Astrocyte (in vitro differentiated cells and primary cell): Measurements from ENCODE around the gene ENKUR.
"Not testable (repeated sequence)": the region's sequence is repeated elsewhere in the genome, so short reads cannot be mapped to it uniquely, and the experiment has no call there.

Source experiments
- CTCF ChIP-seq: IDR thresholded peaks from 2 replicates; pipeline ENCODE4 v1.5.1; 2011; ENCODE audit warnings: low read depth, mild to moderate bottlenecking, inconsistent platforms, low read length, moderate library complexity; ENCODE audit not compliant: insufficient read depth
- EZH2 ChIP-seq: IDR thresholded peaks from 2 replicates; pipeline ENCODE4 v1.6.1; 2012; ENCODE audit warnings: mild to moderate bottlenecking, low read length, inconsistent platforms; ENCODE audit not compliant: insufficient read depth

GRCh38 chr10:24968951-24969350, 47.0 kb downstream of the ENKUR start:
- not testable (repeated sequence) for TF ChIP-seq EZH2, CTCF
